HG03432 (cell line): ENCODE data around the gene DPP6.

Source experiments
- ATAC-seq: cut with Tn5 transposase; IDR thresholded peaks from one replicate; pipeline ENCODE4 v1.9.1; 2021; ENCODE audit warnings: mild to moderate bottlenecking, moderate library complexity; ENCODE audit not compliant: unreplicated experiment

Gene DPP6

DNA sequence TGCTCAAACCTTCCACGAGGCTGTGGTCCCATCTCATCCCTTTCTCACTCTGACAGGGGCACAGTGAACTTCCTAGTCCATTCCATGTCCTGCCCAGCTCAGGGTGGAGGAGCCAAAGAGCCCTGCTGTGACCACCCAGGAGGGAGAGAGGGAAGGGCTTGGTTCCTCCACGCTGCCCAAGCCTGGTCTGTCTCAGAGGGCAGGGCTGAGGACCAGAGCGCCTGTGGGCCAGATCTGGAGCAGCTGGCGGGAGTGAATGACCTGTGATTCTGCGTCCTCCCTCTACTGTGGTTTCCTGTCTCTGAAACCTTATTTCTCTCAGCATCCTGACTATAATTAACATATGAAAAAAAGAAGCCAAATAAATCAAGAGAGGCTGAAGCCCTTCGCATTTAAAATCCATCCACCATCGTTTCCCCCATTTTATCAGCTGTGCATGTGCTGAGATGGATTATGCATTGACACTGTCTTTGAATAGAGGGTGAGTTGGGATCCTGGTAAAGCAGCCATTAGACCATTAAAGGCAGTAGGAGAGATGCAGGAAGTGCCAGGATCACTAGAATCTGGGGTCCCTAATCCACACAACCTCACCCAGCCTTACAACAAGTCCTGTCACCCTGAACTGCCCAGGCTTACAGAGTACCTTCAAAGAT, 165.6 kb downstream of the DPP6 start:
- no peak for ATAC-seq

DNA sequence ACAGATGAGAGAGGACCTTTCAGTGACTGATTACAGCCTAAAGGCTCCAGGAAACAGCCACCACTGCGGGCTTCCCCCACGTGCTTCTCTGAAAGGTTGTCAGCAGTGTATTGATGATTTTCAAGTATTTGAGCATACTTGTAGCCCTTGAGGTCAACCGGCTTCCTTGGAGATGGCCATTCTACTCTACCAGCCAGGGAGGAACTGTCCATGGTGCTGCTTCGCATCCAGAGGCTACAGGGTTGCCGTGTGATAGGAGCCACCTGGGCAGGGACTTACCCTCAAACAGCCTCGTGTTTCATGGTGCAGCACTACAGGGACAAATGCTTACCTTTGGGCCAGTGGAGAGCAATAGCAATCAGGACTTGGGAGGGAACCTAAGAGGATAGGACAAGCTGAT, 179.5 kb downstream of the DPP6 start:
- no peak for ATAC-seq

DNA sequence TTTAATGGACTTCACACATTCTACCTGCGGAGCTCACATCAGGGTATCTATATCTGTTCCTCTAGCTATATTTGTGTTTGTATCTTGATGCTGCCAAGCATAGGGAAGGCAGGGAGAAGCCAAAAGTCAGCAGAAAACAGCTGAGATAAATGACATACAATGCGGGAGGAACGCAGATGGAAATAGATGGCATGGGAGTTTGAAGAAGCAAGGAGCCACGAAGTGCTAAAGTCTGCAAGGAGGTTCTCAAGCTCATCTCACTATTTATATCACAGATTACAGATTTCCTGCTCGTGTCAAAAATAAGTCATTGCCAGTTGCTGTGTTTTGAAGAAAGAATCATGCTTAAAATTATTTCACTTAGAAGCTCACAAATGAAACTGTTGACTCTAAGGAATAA, 180.5 kb downstream of the DPP6 start:
- no peak for ATAC-seq

DNA sequence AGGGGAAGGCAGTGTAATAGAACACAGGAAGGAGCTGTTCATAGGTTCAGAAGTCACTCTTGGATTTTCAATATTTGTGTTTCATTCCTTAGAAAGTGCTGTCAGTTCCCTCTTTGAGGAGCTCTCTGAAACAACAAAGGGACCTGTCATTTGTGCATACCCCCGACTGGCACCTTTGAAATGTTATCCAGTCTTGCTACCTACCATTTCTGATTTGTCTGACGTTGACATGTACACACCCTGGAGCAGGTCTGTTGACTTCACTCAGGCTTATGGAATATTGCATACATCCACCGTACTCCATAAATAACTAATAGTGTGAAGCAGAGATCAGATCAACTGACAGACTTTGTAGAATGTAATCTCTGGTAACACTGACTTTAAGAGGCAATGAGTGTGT, 189.8 kb downstream of the DPP6 start:
- no peak for ATAC-seq

DNA sequence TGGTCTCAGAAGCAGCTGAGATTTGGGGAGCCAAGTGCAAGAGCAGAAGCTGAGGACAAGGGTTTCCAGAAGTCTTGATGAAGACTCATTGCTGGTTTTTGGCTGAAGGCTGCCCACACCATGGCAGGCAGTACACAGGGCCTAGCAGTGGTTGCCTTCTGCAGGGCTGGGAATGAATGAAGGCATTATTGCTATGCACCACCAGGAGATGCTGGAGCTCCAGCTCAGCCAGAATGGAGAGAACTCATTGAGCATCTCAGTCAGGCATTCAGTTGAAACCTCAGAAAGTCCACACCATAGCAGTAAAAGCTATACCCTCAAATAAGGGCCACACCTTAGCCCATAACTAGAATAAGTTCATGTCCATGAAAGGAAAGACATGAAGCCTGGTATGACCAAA, 190.5 kb downstream of the DPP6 start:
- no peak for ATAC-seq

DNA sequence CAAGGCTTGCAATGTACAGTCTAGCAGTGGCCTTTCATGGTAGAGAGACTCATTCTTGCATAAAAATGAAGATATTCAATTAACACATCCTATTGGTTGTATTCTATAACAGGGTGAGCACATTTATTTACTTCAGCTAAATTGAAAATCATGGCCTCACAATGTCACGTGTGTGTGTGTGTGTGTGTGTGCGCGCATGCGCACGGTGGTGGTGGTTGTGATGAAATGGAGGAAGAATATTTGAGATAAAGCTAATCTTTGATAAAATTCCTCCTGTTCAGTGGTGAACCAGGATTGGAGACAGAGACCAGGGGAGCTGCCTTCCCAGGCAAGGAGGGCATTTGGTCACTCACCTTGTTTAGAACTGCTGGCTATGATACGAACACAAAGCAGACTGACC, 199.8 kb downstream of the DPP6 start:
- ATAC-seq = no peak

DNA sequence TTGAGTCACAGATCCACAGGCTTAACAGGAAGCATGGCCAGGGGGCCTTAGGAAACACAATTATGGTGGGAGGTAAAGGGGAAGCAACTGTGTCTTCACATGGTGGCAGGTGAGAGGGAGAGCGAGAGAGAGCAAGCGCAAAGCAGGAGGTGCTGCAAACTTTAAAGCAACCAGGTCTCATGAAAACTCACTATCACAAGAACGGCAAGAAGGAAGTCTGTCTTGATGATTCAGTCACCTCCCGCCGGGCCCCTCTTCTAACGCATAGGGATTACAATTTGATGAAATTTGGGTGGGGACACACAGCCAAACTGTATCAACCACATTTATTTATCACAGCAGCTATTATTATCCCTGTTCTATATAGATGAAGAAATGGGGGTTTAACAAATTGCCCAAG, 201.6 kb downstream of the DPP6 start:
- no peak for ATAC-seq

DNA sequence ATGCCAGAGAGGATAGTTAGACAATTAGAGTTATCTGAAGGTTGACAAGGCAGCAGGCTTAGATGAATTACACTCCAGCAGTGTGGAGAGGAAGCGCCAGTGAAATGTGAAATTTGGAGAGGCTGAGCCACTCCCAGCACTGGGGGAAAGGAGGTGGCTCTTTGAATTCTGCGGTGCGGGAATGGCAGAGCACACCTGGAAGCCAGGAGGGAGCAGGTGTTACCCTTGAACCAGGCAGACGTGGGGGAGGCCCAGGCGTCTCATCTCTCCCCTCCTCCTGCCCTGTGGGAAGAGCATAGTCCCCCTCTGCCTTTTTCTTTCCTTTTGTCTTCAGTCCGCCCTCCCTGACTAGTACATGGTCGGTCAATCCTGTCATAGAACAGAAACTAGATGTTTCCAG, 203.1 kb downstream of the DPP6 start:
- ATAC-seq = no peak

DNA sequence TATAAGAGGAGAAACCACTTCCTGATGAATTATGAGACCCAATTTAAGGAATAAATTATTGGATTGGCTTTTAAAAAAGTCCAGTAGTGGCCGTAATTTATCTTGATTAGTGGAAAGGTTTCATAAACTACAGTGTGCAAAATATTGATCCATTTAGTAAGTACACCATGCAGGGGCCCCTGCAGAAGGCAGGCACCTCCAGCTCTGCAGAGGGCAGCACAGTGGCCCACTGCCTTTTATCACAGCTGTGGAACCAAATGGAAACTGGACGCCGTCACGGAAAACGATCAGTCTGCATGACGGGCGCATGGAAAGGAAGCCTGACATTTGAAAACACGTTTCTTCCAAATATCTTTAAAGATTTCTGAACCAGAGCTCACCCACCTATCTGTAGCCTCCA, 204.0 kb downstream of the DPP6 start:
- no peak for ATAC-seq

DNA sequence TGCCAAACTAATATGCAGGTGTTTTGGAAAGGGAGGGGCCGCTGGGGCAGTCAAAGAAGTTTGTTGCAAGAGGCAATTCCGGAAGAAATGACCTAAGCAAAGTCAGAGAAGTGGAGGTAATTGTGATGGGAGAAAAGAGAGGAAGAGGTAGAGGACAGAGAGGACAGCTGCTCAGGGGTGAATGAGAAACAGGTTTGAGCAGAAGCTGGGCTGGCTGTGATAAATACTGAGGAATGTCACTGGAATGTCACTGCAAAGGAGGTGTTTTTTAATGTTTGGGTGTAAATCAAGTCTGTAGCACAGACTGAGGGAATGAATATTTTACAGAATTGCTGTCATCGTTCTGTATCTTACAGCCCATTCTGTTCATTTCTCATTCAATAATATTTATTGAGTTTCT, 207.2 kb downstream of the DPP6 start:
- no peak for ATAC-seq

DNA sequence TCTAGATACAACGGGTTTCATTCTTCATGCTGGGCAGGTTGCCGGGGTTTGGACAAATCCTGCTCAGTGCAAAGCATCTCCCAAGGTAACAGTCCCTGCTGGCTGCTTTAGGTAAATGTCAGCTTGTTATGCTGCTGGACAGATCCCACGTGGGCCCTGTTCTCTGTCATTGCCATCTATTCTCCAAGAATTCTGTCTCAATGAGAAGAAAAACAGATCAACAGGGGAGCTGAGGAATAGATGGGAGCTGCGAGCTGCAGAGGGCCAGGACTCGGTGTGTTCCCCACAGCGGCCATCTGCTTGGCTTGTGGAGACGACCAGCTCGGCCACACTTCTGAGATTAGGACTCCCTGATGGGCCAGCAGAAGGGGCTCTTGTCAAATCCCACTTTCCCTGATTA, 235.2 kb downstream of the DPP6 start:
- no peak for ATAC-seq

DNA sequence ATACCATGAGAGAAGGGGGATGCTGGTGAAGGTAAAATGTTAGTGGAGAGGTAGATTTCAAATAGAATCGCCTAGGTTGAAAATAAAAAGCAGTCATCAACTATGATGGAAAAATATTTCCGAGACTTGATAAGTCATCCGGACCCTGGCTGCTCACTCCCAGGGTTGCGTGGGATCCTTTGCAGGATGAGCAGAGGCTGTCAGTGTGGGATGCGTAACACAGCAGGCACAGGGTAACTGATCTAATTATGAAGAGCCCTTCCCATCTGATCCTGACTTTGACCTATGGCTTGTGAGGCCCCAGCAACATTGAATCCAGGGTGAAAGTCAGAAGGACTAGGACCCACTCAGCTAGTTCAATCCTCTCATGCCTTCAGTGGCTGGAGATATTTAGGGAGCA, 236.9 kb downstream of the DPP6 start:
- ATAC-seq = no peak

DNA sequence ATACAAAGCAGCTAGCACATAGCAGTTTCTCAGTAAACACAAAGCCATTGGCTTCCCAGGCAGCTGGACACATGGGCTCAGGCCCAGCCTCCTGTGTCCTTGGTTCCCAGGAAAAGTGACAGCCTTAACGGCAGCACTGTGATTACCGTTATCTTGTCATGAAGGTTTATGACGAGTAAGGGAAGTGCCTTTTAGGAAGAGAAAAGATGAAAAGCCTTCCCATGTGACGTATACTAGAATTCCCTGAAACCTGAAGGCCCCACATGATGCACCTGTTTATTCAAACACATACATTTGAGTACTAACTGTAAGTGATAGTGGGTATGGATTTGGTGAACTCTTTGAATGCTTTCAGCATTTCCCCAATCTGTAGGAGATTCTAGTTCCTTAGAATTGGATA, 244.2 kb downstream of the DPP6 start:
- no peak for ATAC-seq

DNA sequence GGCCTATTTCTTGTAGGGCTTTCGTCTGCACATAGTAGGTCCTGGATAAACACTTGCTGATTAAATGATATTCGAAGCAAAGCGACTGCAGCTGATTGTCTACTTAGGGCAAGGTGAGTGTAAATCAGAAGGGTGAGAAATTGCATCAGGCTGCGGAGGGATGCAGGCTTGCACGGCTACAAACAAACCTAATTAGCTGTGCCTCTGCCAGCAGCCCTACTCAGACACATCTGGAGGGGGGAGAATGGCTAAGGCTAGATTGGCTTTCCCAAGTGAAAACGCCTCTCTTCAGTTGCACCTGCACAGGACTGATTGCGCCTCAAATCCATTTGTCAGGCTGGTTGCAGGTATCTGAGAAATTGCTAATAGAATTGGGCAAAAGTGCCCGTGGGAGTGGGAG, 247.5 kb downstream of the DPP6 start:
- ATAC-seq = no peak

DNA sequence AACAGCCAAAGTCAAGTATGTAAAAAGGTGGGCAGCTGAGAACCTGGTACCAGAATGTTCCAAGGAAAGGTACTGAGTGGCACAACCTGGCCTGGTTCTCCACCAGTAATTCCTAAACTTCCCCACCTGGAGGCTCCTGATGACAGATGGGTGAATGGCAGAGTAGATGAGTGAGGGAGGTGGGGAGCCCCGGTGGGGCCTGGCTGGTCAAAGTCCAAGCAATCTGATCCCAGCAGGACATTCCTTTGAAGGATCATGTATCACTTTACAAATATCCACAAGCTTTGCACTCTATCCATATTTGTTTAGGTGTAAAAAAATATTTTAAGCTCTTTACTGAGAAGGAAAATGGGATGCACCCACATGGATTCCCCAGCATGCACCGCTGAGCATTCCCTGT, 250.2 kb downstream of the DPP6 start:
- ATAC-seq = no peak

DNA sequence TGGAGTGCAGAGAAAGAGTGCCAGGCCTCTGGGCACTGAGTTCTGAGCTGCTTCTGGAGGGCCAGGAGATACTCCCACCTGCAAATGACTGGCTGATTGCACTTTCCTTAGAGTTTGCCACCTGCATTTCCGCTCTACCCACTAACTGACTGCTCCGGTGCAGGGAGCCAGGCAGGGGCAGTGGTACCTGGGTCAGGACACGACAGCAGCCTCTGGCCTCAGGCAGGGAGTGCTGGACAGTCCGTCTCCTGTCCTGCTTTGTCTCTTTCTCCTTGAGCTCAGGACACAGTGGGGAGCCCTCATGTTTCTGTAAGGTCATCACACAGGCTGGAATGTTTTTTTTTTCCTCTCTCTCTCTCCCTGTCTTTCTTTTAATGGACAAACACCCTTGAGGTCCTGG, 252.0 kb downstream of the DPP6 start:
- ATAC-seq = no peak

DNA sequence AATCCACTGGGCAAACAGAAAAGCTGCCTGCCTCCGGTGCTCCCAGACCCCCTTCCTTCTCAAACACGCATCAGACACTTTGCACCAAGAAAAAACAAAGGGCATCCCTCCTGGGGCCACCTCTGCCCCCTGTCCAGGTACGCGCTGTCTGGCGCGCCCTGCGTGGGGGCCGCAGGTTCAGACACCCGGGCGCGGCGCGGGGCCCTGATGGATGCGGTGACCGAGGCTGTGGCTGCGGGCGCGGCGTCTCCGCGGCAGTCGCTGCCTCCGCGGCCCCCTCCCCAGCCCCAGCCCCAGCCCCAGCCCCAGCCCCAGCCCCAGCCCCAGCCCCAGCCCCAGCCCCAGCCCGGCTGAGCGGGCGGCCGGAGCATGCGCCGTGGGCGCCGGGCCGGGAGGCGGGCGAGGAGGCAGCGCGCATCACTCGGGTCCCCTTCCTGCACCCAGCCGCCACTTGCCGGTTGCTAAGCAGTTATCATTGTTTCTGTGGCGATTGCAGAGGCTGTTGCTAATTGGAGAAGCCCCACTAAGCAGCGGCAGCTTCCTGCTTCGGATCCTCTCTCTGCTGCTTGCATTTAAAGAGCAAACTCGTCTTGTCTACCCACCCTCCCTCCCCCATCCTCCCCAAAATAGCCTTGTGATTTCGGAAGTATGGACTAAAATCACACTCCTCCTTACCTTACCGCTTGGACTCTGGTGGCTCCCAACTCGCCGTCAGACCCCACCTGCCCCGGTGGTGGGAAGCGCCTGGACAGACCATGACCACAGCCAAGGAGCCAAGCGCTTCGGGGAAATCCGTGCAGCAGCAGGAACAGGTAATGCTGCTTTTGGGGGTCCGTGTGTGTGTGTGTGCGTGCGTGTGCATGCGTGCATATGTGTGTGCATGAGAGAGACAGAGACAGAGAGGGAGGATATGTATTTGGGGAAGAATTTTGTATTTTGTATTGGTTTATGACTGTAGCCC, 252.8 kb downstream of the DPP6 start:
- no peak for ATAC-seq

DNA sequence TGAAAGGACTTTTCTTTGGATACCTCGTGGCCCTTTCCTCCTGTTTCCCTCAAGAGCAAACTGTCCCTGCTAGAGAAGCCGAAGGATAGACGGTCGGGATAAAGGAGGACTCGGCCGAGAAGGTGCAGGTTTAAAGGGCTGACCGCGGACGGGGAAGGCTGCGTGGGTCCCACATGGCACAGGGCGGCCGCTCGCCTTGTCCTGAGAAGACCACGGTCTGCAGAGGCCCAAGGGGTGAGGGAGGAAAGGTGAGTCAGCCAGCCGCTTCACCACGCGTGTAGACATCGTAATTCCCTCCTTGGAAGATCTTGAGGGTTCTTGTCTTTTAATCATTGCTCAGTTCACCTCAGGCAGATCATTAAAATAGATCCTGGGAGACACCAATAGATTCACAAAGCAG, 253.8 kb downstream of the DPP6 start:
- no peak for ATAC-seq

DNA sequence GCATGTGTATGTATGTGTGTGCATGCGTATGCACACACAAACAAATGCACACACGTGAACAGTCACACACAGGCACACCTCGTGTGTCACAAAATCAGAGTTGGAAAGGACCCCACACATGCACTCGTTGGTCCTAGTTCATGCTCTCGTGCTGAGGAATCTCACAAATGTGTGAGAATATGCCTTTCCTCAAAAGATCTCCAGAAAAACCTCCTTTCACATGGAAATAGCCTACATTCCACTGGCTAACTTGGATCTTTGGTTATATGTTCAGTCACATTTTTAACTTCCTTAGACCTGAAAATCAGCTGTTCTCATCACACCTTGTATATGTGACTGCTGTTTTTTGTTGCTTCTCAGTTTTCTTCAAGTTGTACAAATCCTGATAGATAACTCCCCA, 256.7 kb downstream of the DPP6 start:
- ATAC-seq = no peak

DNA sequence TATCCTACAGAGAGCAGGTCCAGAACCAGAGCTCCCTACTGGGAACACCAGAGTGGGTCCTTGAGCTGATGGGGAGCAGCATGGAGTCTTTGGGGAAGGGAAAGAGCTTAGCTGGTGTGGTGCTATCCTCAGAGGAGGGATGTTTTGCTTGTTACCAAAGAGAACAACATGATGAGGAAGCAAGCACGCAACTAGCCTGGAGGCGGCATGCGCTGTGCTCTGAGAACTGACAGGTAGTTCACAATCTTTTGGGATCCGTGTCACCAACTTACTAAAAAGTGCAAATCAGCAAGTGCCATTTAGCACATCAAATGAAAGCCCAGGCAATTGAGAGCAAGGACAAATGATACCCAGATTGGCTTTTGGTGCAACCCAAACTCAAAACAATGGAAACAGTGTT, 257.9 kb downstream of the DPP6 start:
- no peak for ATAC-seq

DNA sequence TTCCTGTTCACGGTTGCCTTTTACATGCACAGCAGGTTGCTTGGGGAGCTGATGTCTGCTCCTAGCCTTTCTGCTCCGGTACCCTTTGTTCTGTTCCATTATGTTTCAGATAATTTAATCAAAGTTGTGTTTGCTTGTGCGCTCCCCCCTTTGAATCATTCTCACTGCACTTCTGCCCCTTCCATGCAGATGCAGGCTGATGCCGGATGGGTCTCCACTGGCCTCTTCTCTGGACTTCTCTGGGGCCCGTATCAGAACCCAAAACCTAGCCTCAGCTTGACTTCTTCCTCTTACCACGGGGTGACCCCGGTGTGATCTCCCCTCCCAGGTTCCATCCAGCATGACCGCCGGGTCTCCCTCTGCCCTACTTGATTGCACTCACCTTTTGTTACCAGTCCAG, 272.0 kb downstream of the DPP6 start:
- ATAC-seq = no peak

DNA sequence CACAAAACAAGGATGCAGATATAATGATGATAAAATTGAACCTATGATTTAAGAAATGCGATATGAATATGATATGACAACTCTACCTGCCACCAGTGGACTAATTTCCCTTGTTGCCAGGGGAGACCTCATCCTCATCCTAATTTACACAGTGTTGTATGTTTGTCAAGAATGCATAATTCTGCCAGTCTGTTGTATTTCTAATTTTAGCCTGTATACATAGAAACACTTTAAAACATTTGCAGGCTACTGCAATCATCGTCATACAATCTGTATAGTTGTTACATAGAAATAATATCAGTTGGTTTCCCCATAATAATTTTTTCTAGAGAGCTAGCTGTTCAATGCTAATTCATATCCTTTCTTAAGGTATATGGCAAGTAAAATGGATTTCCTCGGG, 274.2 kb downstream of the DPP6 start:
- ATAC-seq = no peak

DNA sequence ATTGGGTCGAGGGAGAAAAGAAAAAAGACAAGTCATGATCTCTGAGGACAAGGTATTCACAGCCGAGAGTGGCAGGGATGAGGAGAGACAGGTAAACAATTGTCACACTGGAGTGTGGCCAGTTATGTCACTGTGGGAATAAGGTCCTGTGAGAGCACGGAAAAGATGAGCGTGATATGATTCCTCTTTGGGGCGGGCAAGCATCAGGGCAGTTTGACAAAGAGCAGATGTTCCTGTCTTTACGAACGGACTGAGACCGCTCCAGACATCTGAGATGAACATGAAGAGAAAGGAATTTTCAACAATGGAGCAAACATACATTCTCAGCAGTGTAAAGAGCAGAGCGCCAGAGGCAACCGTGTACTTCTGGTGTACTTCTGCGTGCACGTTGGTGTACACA, 278.1 kb downstream of the DPP6 start:
- ATAC-seq = no peak
